Gastrocnemius medialis (tissue), 4 donors: Measurements from ENCODE around the gene TMEM272.

Experiments
- POLR2A ChIP-seq, 2 donors: fragments of 450-650 bp; IDR thresholded peaks; one replicate each; pipeline ENCODE4 v1.6.1; 2017; ENCODE audit warnings: antibody characterized with exemption in 2 of 2, mild to moderate bottlenecking in 2 of 2, moderate library complexity in 2 of 2
- TF ChIP-seq, protein P1 (sequence below), 5 experiments: fragments of 450-650 bp in 3 of 5; fragments of 200-600 bp in 2 of 5; sonication (generic) in 2 of 5; IDR thresholded peaks in 4 of 5; conservative IDR thresholded peaks in 1 of 5; 1 replicate in 4 of 5; 2 replicates in 1 of 5; pipeline ENCODE4 v1.5.1; 2016 to 2019; ENCODE audit warnings: antibody characterized with exemption in 5 of 5, mild to moderate bottlenecking in 3 of 5, moderate library complexity in 3 of 5

DNA sequence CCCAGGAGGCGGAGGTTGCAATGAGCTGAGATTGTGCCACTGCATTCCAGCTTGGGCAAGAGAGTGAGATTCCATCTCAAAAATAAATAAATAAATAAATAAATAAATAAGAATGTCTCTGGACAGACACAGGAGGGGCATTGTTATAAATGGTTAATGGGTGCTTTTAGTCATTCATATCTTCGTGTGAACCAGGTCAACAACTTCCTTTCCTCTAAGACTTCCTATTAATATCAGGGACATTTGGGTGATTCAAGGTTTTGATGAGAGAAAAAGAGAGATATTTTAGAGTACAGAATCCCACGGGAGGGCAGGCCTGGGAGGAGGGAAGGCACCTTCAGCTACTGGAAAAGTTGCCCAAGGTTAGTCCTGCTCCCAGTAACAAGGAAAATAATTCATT lies 64.9 kb downstream of the TMEM272 start:
- TF ChIP-seq, protein P1, sequence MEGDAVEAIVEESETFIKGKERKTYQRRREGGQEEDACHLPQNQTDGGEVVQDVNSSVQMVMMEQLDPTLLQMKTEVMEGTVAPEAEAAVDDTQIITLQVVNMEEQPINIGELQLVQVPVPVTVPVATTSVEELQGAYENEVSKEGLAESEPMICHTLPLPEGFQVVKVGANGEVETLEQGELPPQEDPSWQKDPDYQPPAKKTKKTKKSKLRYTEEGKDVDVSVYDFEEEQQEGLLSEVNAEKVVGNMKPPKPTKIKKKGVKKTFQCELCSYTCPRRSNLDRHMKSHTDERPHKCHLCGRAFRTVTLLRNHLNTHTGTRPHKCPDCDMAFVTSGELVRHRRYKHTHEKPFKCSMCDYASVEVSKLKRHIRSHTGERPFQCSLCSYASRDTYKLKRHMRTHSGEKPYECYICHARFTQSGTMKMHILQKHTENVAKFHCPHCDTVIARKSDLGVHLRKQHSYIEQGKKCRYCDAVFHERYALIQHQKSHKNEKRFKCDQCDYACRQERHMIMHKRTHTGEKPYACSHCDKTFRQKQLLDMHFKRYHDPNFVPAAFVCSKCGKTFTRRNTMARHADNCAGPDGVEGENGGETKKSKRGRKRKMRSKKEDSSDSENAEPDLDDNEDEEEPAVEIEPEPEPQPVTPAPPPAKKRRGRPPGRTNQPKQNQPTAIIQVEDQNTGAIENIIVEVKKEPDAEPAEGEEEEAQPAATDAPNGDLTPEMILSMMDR (IDR thresholded peaks at IDR 0.05 in 4 of 5, conservative IDR thresholded peaks at IDR 0.05 in 1 of 5), result no peak
- TF ChIP-seq POLR2A (IDR thresholded peaks at IDR 0.05), result no peak
